Ishikawa (cell line): ENCODE measurements around the gene RGS10.

Source experiments
- CREB1 ChIP-seq: IDR thresholded peaks from 2 replicates; pipeline ENCODE4 v1.6.1; 2012; ENCODE audit warnings: low read depth
- RAD21 ChIP-seq: IDR thresholded peaks from 2 replicates; pipeline ENCODE4 v1.6.1; 2012; ENCODE audit warnings: low read depth
- YY1 ChIP-seq: IDR thresholded peaks from 2 replicates; pipeline ENCODE4 v1.6.1; 2012; ENCODE audit warnings: low read depth

- TF ChIP-seq YY1 (no peak), RAD21 (no peak), CREB1 (no peak)
Measured at GRCh38 chr10:119518936-119519335, 23.6 kb downstream of the RGS10 start.
